ENCODE data around the gene COL4A1. TPM values are rescaled to one million over a fixed set of nuclear protein-coding genes. Genes with fewer than 3 reads are reported as not detected.

Gene COL4A1
- total RNA-seq, 3 donors from 2014 or later: 118 to 1,008 (median 370) TPM

GRCh38 chr13:110332750-110333149 lies 25.8 kb upstream of the COL4A1 start:
- TF ChIP-seq CTCF (IDR thresholded peaks at IDR 0.05) (no peak), POLR2A (IDR thresholded peaks at IDR 0.05) (no peak), POLR2AphosphoS5 (IDR thresholded peaks at IDR 0.05) (no peak)
- DNase-seq (ENCODE audit: low spot score in 2 of 2): no peak
- Histone ChIP-seq H3K4me1 (peaks cover 4% of the 10 kb centered on the region in 2 donors), H3K27me3 (no peaks in the 10 kb centered on the region), H3K27ac (no peak overlapping the region), H3K9me3 (no peaks in the 10 kb centered on the region), H3K36me3 (no peaks in the 10 kb centered on the region), H3K4me3 (no peak overlapping the region)
- intact Hi-C loops (cut with DNase I; ENCODE audit: low total_unique reads): no loop called here

GRCh38 chr13:110331362-110331761 lies 24.4 kb upstream of the COL4A1 start:
- Histone ChIP-seq H3K4me1 (no peaks in the 10 kb centered on the region), H3K36me3 (no peaks in the 10 kb centered on the region), H3K9me3 (no peaks in the 10 kb centered on the region), H3K27ac (peak overlapping the region; percentile 21 to 38), H3K27me3 (no peaks in the 10 kb centered on the region), H3K4me3 (peak overlapping the region in 1 of 3 donors; percentile 28)
- intact Hi-C loops (cut with DNase I; ENCODE audit: low total_unique reads): no loop called here
- DNase-seq (ENCODE audit: low spot score in 2 of 2): peak in 1 of 2 donors; percentile 14
- no peak for TF ChIP-seq CTCF (IDR thresholded peaks at IDR 0.05)
- no peak for TF ChIP-seq POLR2A (IDR thresholded peaks at IDR 0.05)
- TF ChIP-seq POLR2AphosphoS5 (IDR thresholded peaks at IDR 0.05): no peak

GRCh38 chr13:110330491-110331011 lies 23.6 kb upstream of the COL4A1 start:
- peak overlapping the region in 2 of 3 donors; percentile 6 to 32 for H3K4me3 ChIP-seq
- H3K36me3 ChIP-seq: no peaks in the 10 kb centered on the region
- no peaks in the 10 kb centered on the region for H3K27me3 ChIP-seq
- DNase-seq (ENCODE audit: low spot score in 2 of 2): no peak
- peak overlapping the region; percentile 21 to 82 for H3K27ac ChIP-seq
- no peaks in the 10 kb centered on the region for H3K9me3 ChIP-seq
- TF ChIP-seq POLR2AphosphoS5 (IDR thresholded peaks at IDR 0.05) (no peak), CTCF (IDR thresholded peaks at IDR 0.05) (no peak), POLR2A (IDR thresholded peaks at IDR 0.05) (no peak)
- no peaks in the 10 kb centered on the region for H3K4me1 ChIP-seq
- intact Hi-C loops (cut with DNase I; ENCODE audit: low total_unique reads): no loop called here

- H3K9me3 ChIP-seq: no peaks in the 10 kb centered on the region
- peak overlapping the region; percentile 21 to 82 for H3K27ac ChIP-seq
- H3K4me1 ChIP-seq: no peaks in the 10 kb centered on the region
- TF ChIP-seq CTCF (IDR thresholded peaks at IDR 0.05) (no peak), POLR2A (IDR thresholded peaks at IDR 0.05) (no peak), POLR2AphosphoS5 (IDR thresholded peaks at IDR 0.05) (no peak)
- DNase-seq (ENCODE audit: low spot score in 2 of 2): no peak
- peak overlapping the region in 2 of 3 donors; percentile 6 to 32 for H3K4me3 ChIP-seq
- no peaks in the 10 kb centered on the region for H3K36me3 ChIP-seq
- no peaks in the 10 kb centered on the region for H3K27me3 ChIP-seq
- intact Hi-C loops (cut with DNase I; ENCODE audit: low total_unique reads): no loop called here
Observed at GRCh38 chr13:110329798-110330461, 23.0 kb upstream of the COL4A1 start.

- DNase-seq (ENCODE audit: low spot score in 2 of 2): no peak
- no peaks in the 10 kb centered on the region for H3K4me1 ChIP-seq
- H3K27ac ChIP-seq: peak overlapping the region; percentile 21 to 82
- TF ChIP-seq CTCF (IDR thresholded peaks at IDR 0.05): no peak
- TF ChIP-seq POLR2AphosphoS5 (IDR thresholded peaks at IDR 0.05): no peak
- TF ChIP-seq POLR2A (IDR thresholded peaks at IDR 0.05): no peak
- no peaks in the 10 kb centered on the region for H3K36me3 ChIP-seq
- no peak overlapping the region for H3K4me3 ChIP-seq
- intact Hi-C loops (cut with DNase I; ENCODE audit: low total_unique reads): no loop called here
- no peaks in the 10 kb centered on the region for H3K9me3 ChIP-seq
- no peaks in the 10 kb centered on the region for H3K27me3 ChIP-seq
Observed at GRCh38 chr13:110329258-110329657, 22.3 kb upstream of the COL4A1 start.
